Hepatocyte (in vitro differentiated cells): ENCODE data around the gene CLBA1. TPM values are rescaled to one million over a fixed set of nuclear protein-coding genes. Genes with fewer than 3 reads are reported as not detected.

Experiments used
- DNase-seq: peaks from one replicate; pipeline ENCODE4 v3.0.0-alpha.2; 2016; ENCODE audit warnings: low spot score
- H2AFZ ChIP-seq: fragments of 200-600 bp; sonication (generic); 2 replicates; pipeline ENCODE4 v1.6.0; 2016; ENCODE audit warnings: antibody characterized with exemption, mild to moderate bottlenecking
- H3K27ac ChIP-seq: fragments of 200-600 bp; sonication (generic); 2 replicates; pipeline ENCODE4 v1.5.1; 2016; ENCODE audit warnings: mild to moderate bottlenecking
- H3K27me3 ChIP-seq: fragments of 200-600 bp; sonication (generic); 2 replicates; pipeline ENCODE4 v1.6.1; 2016
- H3K36me3 ChIP-seq: fragments of 200-600 bp; sonication (generic); replicated peaks from 2 replicates; pipeline ENCODE4 v1.5.1; 2016; ENCODE audit warnings: low read depth; ENCODE audit not compliant: insufficient read depth
- H3K4me1 ChIP-seq: fragments of 200-600 bp; sonication (generic); 2 replicates; pipeline ENCODE4 v1.5.1; 2016; ENCODE audit warnings: mild to moderate bottlenecking, moderate library complexity; ENCODE audit not compliant: insufficient read depth
- H3K4me2 ChIP-seq: fragments of 200-600 bp; sonication (generic); 2 replicates; pipeline ENCODE4 v1.6.0; 2016
- H3K4me3 ChIP-seq: fragments of 200-600 bp; sonication (generic); 2 replicates; pipeline ENCODE4 v1.5.1; 2016; ENCODE audit warnings: mild to moderate bottlenecking
- H3K79me2 ChIP-seq: fragments of 200-600 bp; sonication (generic); 2 replicates; pipeline ENCODE4 v1.6.0; 2017; ENCODE audit warnings: mild to moderate bottlenecking
- H3K9me2 ChIP-seq: fragments of 200-600 bp; sonication (generic); replicated peaks from 2 replicates; pipeline ENCODE4 v1.6.0; 2017; ENCODE audit warnings: mild to moderate bottlenecking; ENCODE audit not compliant: insufficient read depth
- H3K9me3 ChIP-seq: fragments of 200-600 bp; sonication (generic); 2 replicates; pipeline ENCODE4 v1.5.1; 2016; ENCODE audit warnings: low read depth, mild to moderate bottlenecking
- H4K20me1 ChIP-seq: fragments of 200-600 bp; sonication (generic); 2 replicates; pipeline ENCODE4 v1.6.0; 2016; ENCODE audit warnings: mild to moderate bottlenecking; ENCODE audit not compliant: insufficient read depth, poor library complexity, severe bottlenecking
- CTCF ChIP-seq: fragments of 200-600 bp; sonication (generic); IDR thresholded peaks from 2 replicates; pipeline ENCODE4 v1.5.1; 2016; ENCODE audit warnings: antibody characterized with exemption, mild to moderate bottlenecking; ENCODE audit not compliant: poor library complexity
- EZH2 ChIP-seq: fragments of 200-600 bp; sonication (generic); IDR thresholded peaks from 2 replicates; pipeline ENCODE4 v1.6.1; 2016; ENCODE audit warnings: antibody characterized with exemption, mild to moderate bottlenecking, borderline replicate concordance
- EZH2phosphoT487 ChIP-seq: fragments of 200-600 bp; sonication (generic); IDR thresholded peaks from one replicate; pipeline ENCODE4 v1.6.1; 2018; ENCODE audit warnings: antibody characterized with exemption, mild to moderate bottlenecking, low read depth, moderate library complexity; ENCODE audit not compliant: unreplicated experiment, severe bottlenecking
- WGBS: methylation state at CpG from one replicate; pipeline ENCODE4 v1.1.6; 2016; ENCODE audit warnings: low lambda C conversion rate; ENCODE audit errors: missing lambda C conversion rate; 5-methylcytosine and 5-hydroxymethylcytosine counted together
- polyA plus RNA-seq: library from polyadenylated mRNA; unstranded; fragments of >200 nt; fragmentation: Nextera tagmentation; extraction: Ambion mirVana; gene quantifications from 2 replicates; pipeline ENCODE4 v1.2.1, GENCODE V29; 2016
- total RNA-seq: library from RNA; depleted of rRNA; stranded (reverse); fragments of >200 nt; gene quantifications from 2 replicates; pipeline ENCODE4 v1.2.3, GENCODE V29; 2014

Gene CLBA1
- total and polyA plus RNA-seq, 2 experiments from 2014 or later: 6.4 to 9.3 TPM

GRCh38 chr14:104953896-104954656 lies 31.5 kb upstream of the CLBA1 start:
- Histone ChIP-seq H3K4me1 (no peaks in the 10 kb centered on the region), H3K27ac (no peak overlapping the region), H3K4me2 (no peak overlapping the region), H3K36me3 (no peaks in the 10 kb centered on the region), H3K4me3 (no peak overlapping the region), H3K9me2 (no peaks in the 10 kb centered on the region), H2AFZ (no peak overlapping the region), H4K20me1 (no peaks in the 10 kb centered on the region), H3K9me3 (no peaks in the 10 kb centered on the region), H3K27me3 (no peaks in the 10 kb centered on the region), H3K79me2 (no peaks in the 10 kb centered on the region)
- 90% methylated on average over 26 of the region's 26 CpGs for WGBS
- TF ChIP-seq EZH2phosphoT487 (no peak), CTCF (no peak), EZH2 (no peak)
- DNase-seq: no peak

DNA sequence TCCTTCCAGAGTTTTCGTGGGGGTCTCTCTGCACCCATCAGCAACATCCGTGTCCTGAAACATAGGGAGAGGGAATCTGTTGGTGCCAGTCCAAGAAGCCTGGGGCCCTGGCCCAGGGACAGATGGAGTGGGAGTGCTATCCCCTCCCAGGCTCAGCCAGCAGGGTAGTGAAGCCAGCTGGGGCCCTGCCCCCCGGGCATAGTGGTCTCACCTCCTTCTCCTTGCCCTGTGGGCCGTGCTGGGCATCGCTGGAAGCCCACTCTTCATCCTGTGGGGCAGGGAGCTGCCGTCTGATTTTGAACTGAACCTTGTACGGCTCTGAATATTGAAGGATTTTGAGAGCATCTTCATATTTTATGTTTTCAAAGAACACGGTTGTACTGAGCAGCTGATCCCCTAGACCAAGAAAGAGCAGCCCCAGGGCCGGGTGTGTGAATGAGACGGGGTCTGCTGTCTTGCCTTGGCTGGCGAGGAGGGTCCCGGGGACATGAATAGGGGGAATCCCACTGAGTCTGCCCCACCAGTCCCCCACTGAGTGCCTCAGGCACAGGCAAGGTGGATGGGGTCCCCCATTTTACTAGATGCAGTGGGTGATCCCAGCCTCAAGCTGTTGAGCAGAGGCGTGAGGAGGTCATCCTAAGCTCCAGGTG lies 30.7 kb upstream of the CLBA1 start:
- Histone ChIP-seq H3K36me3 (no peaks in the 10 kb centered on the region), H3K4me3 (no peak overlapping the region), H3K79me2 (no peaks in the 10 kb centered on the region), H2AFZ (no peak overlapping the region), H3K9me2 (no peaks in the 10 kb centered on the region), H3K27me3 (no peaks in the 10 kb centered on the region), H3K4me1 (no peaks in the 10 kb centered on the region), H3K9me3 (no peaks in the 10 kb centered on the region), H4K20me1 (no peaks in the 10 kb centered on the region), H3K4me2 (no peak overlapping the region), H3K27ac (no peak overlapping the region)
- TF ChIP-seq CTCF (no peak), EZH2 (no peak), EZH2phosphoT487 (no peak)
- 89% methylated on average over 13 of the region's 13 CpGs for WGBS
- DNase-seq: no peak

DNA sequence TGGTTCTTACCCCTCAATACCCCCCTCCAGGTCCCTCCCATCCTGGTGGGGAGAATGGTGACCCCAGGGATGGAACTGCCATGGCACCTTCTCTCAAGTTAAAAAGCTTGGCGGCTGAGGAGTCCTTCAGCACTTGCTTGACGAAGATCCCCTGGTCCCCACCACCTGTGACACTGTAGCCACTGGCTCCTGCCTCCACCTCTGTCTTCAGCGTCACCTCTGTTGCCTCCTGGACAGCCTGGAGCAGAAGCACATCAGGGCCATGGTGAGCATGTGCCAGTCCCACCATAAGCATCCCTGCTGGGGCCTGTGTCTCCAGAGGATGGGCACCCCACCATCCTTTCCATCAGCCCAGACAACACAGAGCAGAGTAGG lies 30.2 kb upstream of the CLBA1 start:
- no peak for TF ChIP-seq EZH2phosphoT487
- TF ChIP-seq EZH2: no peak
- TF ChIP-seq CTCF: no peak
- no peak for DNase-seq
- Histone ChIP-seq H2AFZ (no peak overlapping the region), H3K36me3 (no peaks in the 10 kb centered on the region), H3K4me2 (no peak overlapping the region), H4K20me1 (no peaks in the 10 kb centered on the region), H3K27me3 (no peaks in the 10 kb centered on the region), H3K9me3 (no peaks in the 10 kb centered on the region), H3K9me2 (no peaks in the 10 kb centered on the region), H3K4me1 (no peaks in the 10 kb centered on the region), H3K27ac (no peak overlapping the region), H3K4me3 (no peak overlapping the region), H3K79me2 (no peaks in the 10 kb centered on the region)
- 84% methylated on average over 3 of the region's 3 CpGs for WGBS
